Activated naive CD8-positive, alpha-beta T cell treated with anti-CD3 and anti-CD28 coated beads for 36 hours (primary cell): ENCODE measurements around the gene LARP4. TPM values are rescaled to one million over a fixed set of nuclear protein-coding genes. Genes with fewer than 3 reads are reported as not detected.

Experiments
- DNase-seq: peaks from one replicate; pipeline ENCODE4 v3.0.0; 2021
- H3K27ac Mint-ChIP-seq: one replicate; pipeline ENCODE4 v1.8.0; 2022; ENCODE audit warnings: mild to moderate bottlenecking, moderate library complexity, mixed read lengths
- H3K27me3 Mint-ChIP-seq: one replicate; pipeline ENCODE4 v1.8.0; 2022; ENCODE audit warnings: mild to moderate bottlenecking, mixed read lengths
- H3K36me3 Mint-ChIP-seq: one replicate; pipeline ENCODE4 v1.8.0; 2021; ENCODE audit warnings: mild to moderate bottlenecking, mixed read lengths
- H3K4me1 Mint-ChIP-seq: one replicate; pipeline ENCODE4 v1.8.0; 2021; ENCODE audit warnings: mixed read lengths
- H3K4me3 Mint-ChIP-seq: one replicate; pipeline ENCODE4 v1.8.0; 2022; ENCODE audit warnings: mild to moderate bottlenecking, moderate library complexity, mixed read lengths
- H3K9me3 Mint-ChIP-seq: one replicate; pipeline ENCODE4 v1.8.0; 2022; ENCODE audit warnings: mixed read lengths
- total RNA-seq, 2 experiments: library from RNA; stranded (reverse); gene quantifications; one replicate each; pipeline ENCODE4 v1.2.3, GENCODE V29; 2021

Gene LARP4
- total RNA-seq, 2 experiments from 2014 or later: 108 to 110 TPM

DNA sequence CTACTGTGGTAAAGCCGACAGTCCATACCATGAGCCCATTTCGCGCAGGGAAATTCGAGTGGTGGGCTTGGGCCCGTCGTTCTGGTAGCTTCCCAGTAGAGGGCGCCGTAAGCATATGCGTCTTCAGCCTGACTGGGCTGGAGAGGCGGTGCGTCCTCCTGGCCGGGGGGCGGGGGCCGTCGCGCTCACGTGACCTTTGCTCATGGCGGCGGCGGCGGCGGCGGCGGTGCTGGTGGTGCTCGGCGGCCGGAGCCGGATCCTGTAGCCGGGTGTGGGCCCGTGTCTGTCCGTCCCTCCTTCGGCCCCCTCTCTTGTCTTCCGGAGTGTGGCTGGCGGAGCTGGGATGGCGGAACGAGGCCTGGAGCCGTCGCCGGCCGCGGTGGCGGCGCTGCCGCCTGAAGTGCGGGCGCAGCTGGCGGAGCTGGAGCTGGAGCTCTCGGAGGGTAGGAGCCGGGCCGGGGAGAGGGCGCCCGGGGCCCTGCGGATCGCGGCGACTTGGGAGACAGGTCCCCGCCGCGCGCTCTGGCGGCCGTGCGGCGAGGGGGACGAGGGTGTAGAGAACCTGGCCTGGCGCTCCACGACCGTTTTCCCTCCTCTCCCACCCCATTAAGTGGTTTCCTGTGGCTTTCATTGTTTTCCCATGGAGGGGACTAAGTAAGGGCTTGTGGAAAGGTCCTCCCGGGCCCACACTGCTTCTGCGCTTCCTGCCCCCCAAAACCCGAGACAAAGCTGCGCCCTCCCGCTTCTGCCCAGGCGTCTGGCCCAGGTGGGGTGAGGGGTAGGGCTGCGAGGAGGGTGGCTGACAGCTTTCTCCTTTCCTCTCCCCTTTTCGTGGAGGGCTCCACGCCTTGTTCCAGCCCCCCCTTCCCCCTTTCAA lies 104.4 kb downstream of the LARP4 start, which contains the start of gene DIP2B:
DIP2B (plus strand) TSS at position 188 of the 877 bp plus-strand sequence; CDS start at position 344, 156 bp downstream.
- DNase-seq: peak; percentile 94
- peaks cover 46% of the 10 kb centered on the region for H3K4me1 Mint-ChIP-seq
- no peaks in the 10 kb centered on the region for H3K9me3 Mint-ChIP-seq
- peak within 1 kb of the TSS; percentile 92 for H3K27ac Mint-ChIP-seq
- peaks cover 5% of the 10 kb centered on the region for H3K36me3 Mint-ChIP-seq
- H3K27me3 Mint-ChIP-seq: no peaks in the 10 kb centered on the region
- H3K4me3 Mint-ChIP-seq: peak within 1 kb of the TSS; percentile 97

DNA sequence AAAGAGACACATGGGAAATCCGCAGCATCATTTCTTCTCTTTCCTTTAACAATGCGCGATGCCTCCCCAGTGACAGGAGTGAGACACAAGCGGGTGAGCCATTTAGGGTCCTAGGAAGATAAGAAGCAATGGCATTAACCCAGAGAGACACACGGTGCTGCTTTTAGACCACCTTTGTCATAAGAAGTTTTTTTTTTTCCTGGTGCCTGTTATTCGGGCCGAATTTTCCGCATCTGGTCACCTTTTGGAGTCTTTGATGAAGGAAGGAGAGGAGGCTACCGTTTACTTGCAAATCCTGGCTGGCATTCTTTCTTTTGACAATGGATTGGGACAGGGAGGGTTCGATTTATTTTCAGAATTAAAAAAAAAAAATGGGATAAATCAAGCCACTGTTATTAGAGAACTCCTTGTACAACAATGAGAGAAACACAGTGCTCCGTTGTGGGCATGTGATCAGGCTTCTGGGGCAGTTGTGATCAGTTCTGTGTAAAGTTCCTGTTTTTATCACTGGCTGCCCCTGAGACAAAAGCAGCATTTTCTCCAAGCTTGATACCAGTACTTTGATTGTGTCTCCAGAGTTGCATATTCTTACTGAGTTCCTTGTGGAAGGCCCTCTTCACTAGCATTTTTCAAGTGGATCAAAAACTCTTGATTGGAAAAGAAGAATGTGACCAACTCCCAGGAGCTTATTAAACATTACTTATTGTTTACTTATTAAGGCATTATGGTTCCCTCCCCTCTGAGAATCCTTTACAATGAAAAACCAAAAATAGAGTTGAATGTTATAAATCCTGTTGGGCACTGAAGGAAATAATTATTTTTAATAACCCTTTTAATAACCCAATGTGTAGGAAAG lies 105.2 kb downstream of the LARP4 start:
- DNase-seq: no peak
- Mint-ChIP-seq H3K36me3 (peaks cover 5% of the 10 kb centered on the region), H3K4me1 (peaks cover 52% of the 10 kb centered on the region), H3K9me3 (no peaks in the 10 kb centered on the region), H3K27ac (peak overlapping the region; percentile 92), H3K27me3 (no peaks in the 10 kb centered on the region), H3K4me3 (peak overlapping the region; percentile 97)

DNA sequence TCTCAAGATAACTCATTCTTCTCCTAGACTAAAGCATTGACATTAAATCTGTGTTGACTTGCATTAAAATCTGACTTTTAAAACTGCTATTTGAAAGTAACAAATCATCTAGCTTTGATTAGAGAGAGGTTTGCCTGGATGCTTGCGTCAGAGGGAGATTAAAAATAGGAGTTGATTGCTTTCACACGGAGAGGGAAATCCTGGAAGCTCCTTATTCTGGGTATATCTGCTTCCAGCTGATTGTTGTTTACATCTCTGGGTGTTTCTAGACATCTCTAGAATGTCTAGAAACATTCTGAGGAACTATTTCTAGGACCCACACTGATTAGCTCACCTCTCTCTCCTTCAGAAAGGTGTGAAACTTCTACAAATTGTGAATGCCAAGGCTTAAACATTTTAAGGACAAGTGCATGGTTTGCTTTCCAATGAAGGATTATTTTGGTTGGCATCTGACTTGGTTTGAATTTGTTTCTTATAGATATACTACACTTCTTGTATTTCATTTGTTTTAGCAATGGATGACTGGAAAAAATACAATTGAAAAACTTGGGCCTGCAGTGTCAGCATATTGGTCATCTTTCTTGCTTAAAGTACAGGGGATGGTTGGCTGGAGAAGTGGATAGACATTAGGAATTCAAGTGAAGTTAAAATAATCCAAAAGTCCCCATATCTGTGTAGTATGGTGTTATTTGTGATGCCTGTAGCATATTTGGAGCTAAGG lies 106.2 kb downstream of the LARP4 start:
- Mint-ChIP-seq H3K27me3 (no peaks in the 10 kb centered on the region), H3K27ac (peak overlapping the region; percentile 49), H3K4me1 (peaks cover 52% of the 10 kb centered on the region), H3K9me3 (no peaks in the 10 kb centered on the region), H3K36me3 (peaks cover 5% of the 10 kb centered on the region), H3K4me3 (peak overlapping the region; percentile 97)
- DNase-seq: no peak

DNA sequence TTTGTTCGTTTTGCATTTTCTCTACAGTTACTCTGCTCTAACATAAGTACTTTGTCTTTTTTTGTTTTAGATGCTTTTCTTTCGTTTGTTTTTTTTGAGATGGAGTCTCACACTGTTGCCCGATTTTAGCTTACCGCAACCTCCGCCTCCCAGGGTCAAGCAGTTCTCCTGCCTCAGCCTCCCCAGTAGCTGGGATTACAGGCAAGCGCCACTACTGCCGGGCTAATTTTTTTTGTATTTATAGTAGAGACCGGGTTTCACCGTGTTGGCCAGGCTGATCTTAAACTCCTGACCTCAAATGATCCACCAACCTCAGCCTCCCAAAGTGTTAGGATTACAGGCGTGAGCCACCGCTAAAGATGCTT lies 106.8 kb downstream of the LARP4 start:
- Mint-ChIP-seq H3K27ac (peak overlapping the region; percentile 38), H3K4me3 (peak overlapping the region; percentile 97), H3K27me3 (no peaks in the 10 kb centered on the region), H3K4me1 (peaks cover 52% of the 10 kb centered on the region), H3K9me3 (no peaks in the 10 kb centered on the region), H3K36me3 (peaks cover 5% of the 10 kb centered on the region)
- DNase-seq: no peak

DNA sequence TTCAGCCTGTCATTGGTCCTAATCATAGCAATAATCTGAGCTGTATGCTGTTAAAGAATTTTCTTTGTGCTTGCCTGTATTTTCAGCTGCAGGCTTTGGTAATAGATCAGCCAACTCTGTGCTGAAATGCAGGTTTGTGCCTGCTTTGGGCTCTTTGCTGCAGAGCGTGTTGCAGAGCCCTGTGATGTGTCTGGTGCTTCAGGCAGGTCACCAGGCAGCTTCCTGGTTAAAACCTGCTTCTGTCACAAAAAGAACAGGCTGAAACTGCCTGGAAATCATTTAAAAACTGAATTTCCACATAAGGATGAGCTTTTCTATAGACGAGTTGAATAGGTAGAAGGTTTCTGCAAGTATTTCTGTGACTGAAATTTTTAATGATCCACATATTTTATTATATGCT lies 107.2 kb downstream of the LARP4 start:
- no peak for DNase-seq
- Mint-ChIP-seq H3K27ac (peak overlapping the region; percentile 82), H3K4me1 (peaks cover 52% of the 10 kb centered on the region), H3K36me3 (peaks cover 5% of the 10 kb centered on the region), H3K9me3 (no peaks in the 10 kb centered on the region), H3K27me3 (no peaks in the 10 kb centered on the region), H3K4me3 (peak overlapping the region; percentile 70)

DNA sequence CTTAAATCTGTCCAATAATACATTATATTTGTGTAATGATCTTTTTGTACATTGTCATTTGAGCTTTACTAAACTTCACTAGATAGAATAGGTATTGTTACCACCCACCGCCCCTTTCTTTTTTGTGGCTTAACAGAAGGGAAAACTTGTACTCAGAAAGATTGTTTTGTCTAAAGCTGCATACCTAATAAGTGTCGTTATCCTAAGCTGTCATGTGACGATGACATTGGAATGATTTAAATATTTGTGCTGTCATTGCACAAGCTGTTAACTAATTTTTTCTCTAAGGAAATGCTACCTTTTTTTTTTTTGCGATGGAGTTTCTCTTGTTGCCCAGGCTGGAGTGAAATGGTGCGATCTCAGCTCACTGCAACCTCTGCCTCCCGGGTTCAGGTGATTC lies 107.7 kb downstream of the LARP4 start:
- H3K27ac Mint-ChIP-seq: peak overlapping the region; percentile 82
- H3K4me1 Mint-ChIP-seq: peaks cover 53% of the 10 kb centered on the region
- no peaks in the 10 kb centered on the region for H3K27me3 Mint-ChIP-seq
- no peak for DNase-seq
- peaks cover 5% of the 10 kb centered on the region for H3K36me3 Mint-ChIP-seq
- H3K9me3 Mint-ChIP-seq: no peaks in the 10 kb centered on the region
- H3K4me3 Mint-ChIP-seq: peak overlapping the region; percentile 70

DNA sequence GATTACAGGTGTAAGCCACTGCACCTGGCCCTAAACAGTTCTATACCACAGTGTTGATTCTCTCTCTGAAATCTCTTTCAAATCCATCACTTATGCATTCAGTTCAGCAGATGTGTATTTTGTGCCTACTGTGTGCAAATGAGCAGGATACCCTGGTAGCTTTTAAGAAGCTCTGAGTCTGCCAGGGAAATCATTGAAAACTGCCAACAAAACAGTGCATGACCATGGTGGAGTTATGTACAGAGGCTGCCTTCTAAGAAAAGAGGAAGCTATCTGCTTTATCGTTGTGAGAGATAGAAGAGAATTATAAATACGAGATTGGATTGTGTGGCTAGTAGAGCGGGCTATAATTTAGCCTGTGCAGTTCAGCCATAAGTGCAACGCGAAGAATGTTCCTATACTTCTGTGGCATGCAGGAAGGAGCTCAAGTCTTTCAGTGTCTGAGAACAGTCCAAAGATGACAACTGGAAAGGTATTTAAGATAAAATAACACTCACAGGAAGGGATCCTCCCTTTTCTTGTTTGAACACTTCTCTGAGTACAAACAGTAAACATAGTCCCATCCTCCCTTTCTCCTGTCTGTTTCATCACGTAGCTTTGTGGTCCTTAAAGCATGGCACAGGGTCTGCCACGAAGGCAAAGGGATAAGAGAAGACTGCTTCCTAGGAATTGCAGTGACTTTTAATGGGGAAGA lies 108.4 kb downstream of the LARP4 start:
- Mint-ChIP-seq H3K9me3 (no peaks in the 10 kb centered on the region), H3K27ac (peak overlapping the region; percentile 82), H3K4me1 (peaks cover 59% of the 10 kb centered on the region), H3K27me3 (no peaks in the 10 kb centered on the region), H3K36me3 (peaks cover 5% of the 10 kb centered on the region), H3K4me3 (peak overlapping the region; percentile 42)
- no peak for DNase-seq

DNA sequence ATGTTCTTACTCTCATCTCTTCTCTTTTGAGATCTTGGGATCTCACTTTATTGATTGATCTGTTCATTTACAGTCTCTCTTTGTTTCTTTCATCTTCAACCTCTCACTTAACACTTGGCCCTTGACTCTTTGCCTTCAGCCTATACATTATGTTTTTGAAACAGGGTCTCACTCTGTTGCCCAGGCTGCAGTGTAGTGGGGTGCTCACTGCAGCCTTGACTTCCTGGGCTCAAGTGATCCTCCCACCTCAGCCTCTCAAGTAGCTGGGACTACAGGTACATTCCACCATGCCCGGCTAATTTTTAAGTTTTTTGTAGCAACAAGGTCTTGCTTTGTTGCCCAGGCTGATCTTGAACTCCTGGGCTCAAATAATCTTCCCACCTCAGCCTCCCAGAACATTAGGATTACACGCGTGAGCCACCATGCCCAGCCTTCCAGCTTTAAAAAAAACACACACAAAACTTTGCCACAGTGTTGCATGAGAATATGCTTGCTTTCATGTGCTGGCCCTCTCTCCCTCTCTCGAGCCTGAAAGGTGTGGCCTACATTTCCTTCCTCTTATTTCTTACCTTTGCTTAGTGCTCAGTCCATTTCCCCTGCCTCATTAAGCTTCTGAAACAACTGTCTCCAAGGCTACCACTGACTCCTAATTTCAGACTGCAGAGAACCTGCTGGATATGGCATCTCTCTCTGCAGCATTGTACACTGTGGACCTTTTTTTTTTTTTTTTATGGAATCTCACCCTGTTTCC lies 114.0 kb downstream of the LARP4 start:
- Mint-ChIP-seq H3K36me3 (peaks cover 19% of the 10 kb centered on the region), H3K27me3 (no peaks in the 10 kb centered on the region), H3K9me3 (peaks cover 6% of the 10 kb centered on the region), H3K4me3 (no peak overlapping the region), H3K4me1 (peaks cover 44% of the 10 kb centered on the region), H3K27ac (peak overlapping the region; percentile 84)
- no peak for DNase-seq

DNA sequence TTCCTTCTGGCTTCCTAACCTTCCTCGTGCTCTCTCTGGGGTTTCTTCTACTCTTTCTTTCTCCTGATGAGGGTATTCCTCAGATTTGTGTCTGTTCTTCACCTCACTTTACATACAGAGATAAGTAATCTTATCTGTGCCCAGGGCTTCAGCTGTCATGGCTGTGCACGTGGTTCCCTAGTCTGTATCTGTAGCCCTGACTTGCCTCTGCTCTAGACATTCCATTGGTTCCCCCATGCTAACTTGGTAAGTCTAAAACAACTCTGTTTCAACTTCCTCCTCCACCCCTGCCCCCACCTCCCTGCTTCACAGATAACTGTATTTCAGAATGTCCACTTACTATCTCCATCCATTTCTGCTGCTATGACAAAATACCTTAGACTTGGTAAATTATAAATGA lies 114.9 kb downstream of the LARP4 start:
- H3K9me3 Mint-ChIP-seq: peaks cover 6% of the 10 kb centered on the region
- H3K4me3 Mint-ChIP-seq: no peak overlapping the region
- H3K27ac Mint-ChIP-seq: peak overlapping the region; percentile 84
- H3K27me3 Mint-ChIP-seq: no peaks in the 10 kb centered on the region
- no peak for DNase-seq
- H3K4me1 Mint-ChIP-seq: peaks cover 44% of the 10 kb centered on the region
- peaks cover 25% of the 10 kb centered on the region for H3K36me3 Mint-ChIP-seq

DNA sequence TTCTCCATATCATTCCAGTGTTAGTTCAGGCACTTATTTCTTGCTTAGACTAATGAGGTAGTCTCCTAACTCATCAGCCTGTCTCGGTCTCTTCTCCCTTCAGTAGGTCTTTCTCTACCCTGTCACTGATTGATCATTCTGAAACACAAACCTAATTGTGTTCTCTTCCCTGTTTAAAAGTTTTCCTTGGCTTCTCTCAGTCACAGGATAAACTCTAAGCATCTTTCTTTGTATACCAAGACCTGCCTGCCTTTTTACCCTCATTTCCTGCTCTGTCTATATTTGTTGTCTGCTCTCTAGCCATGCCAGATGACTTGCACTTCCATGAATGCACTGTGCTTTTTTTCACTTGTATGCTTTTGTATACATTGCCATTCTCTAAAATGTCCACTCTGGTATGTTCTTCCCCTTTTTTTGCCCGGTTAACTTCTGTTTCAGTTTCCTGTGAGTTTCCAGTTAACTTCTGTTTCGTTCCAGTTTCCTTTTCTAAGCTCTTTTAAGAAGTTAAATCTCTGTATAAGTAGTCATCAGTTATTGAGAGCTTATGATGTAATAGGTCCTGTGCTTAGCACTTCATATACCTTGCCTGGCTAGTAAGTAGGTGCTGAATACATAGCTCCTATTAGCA lies 116.8 kb downstream of the LARP4 start:
- H3K36me3 Mint-ChIP-seq: peaks cover 32% of the 10 kb centered on the region
- H3K27me3 Mint-ChIP-seq: no peaks in the 10 kb centered on the region
- no peak for DNase-seq
- H3K9me3 Mint-ChIP-seq: peaks cover 6% of the 10 kb centered on the region
- no peak overlapping the region for H3K4me3 Mint-ChIP-seq
- H3K4me1 Mint-ChIP-seq: peaks cover 51% of the 10 kb centered on the region
- no peak overlapping the region for H3K27ac Mint-ChIP-seq

DNA sequence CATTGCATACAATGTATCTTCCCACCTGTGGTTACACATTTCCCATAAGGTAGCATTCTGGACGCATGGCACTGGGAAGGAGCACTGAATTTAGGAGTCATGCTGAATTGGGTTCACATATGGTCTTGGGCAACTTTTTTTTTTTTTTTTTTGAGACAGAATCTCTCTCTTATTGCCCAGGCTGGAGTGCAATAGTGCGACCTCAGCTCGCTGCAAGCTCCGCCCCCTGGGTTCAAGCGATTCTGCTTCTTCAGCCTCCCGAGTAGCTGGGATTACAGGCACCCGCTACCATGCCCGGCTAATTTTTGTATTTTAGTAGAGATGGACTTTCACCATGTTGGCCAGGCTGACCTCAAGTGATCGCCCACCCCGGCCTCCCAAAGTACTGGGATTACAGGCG lies 117.4 kb downstream of the LARP4 start:
- no peak for DNase-seq
- Mint-ChIP-seq H3K4me3 (no peak overlapping the region), H3K36me3 (peaks cover 34% of the 10 kb centered on the region), H3K4me1 (peaks cover 51% of the 10 kb centered on the region), H3K27ac (no peak overlapping the region), H3K9me3 (peaks cover 6% of the 10 kb centered on the region), H3K27me3 (no peaks in the 10 kb centered on the region)

DNA sequence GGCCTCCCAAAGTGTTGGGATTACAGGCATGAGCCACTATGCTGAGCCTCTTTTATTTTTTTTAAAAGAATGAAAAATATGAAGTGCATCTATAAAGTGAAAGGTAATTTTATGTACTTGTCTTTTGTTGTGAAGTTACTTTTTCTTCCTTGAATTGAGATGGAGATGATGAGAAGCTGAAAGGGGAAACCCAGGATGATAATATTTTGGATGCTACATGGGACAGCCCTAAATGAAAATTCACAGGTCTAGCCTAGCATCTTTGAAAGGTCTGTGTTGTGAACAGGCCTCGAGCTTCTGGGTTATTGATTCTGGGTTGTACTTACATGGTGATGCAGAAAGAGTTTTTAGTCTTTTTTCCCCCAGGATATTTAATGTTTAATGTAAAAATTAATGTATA lies 118.7 kb downstream of the LARP4 start:
- peaks cover 6% of the 10 kb centered on the region for H3K9me3 Mint-ChIP-seq

DNA sequence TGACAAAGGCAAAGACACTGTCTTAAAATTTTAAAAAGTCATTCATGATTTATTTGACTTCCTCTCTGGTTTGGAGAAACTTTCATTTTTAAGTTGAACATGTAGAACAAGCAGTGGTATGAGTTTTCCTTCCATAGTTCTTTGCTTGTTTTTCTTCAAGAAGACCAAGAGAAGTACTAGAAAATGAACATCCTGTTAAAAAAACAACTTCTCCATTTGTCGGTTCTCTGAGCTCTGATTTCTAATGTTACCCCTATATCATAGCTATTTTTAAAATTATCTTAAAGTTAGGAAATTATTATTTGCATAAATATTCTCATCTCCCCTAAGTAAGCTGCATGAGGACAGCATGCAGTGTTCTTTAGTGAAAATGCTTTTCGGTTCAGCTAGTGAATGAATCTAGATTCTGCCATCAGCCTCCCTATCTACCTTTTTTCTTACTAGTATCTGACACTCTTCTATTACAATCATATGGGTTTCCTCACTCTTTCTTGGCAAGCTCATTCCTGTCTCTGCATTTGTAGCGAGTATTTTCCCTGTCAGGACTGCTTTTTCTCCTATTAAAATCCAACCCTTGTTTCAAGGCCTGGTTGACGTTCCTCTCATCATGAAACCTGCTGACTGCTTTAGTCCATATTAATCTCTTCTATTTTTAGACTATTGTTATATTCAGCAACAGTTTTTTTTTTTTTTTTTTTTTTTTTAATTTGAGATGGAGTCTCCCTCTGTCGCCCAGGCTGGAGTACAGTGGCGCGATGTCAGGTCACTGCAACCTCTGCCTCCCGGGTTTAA lies 119.9 kb downstream of the LARP4 start:
- H3K4me1 Mint-ChIP-seq: peaks cover 37% of the 10 kb centered on the region

More for the DNA sequence above, 118.7 kb downstream of the LARP4 start:
- Mint-ChIP-seq H3K36me3 (peaks cover 40% of the 10 kb centered on the region), H3K4me1 (peaks cover 48% of the 10 kb centered on the region), H3K4me3 (no peak overlapping the region), H3K27ac (no peak overlapping the region), H3K27me3 (no peaks in the 10 kb centered on the region)
- no peak for DNase-seq

More for the DNA sequence above, 119.9 kb downstream of the LARP4 start:
- H3K4me3 Mint-ChIP-seq: peak overlapping the region; percentile 59
- no peak for DNase-seq
- H3K36me3 Mint-ChIP-seq: peaks cover 38% of the 10 kb centered on the region
- H3K27me3 Mint-ChIP-seq: no peaks in the 10 kb centered on the region
- no peak overlapping the region for H3K27ac Mint-ChIP-seq
- peaks cover 3% of the 10 kb centered on the region for H3K9me3 Mint-ChIP-seq
